ENCODE measurements around the gene COA7. TPM values are rescaled to one million over a fixed set of nuclear protein-coding genes. Genes with fewer than 3 reads are reported as not detected.

Gene COA7
- total RNA-seq, 2 donors from 2014 or later, result 14.8 to 23.8 TPM

DNA sequence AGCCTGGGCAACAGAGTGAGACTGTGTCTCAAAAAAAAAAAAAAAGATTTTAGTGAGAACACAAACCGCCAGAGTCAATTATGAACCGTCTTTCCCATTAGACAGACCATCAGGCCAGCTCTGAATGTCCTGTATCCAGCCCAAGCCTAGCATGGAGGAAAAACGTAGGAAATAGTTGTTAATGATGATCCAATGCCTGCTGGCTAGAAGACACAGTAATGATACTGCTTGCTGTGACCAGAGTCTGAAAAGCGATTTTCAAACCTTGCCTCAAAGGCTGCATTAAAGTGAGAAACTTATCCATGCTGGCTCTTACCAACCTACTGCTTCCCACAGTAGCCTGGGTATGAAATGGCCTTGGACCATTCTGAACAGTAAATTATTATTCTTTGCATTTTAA is 17.0 kb downstream of the COA7 start:
- Histone ChIP-seq H3K36me3 (no peaks in the 10 kb centered on the region), H3K9ac (ENCODE audit: low read depth in 2 of 2, low read length in 2 of 2) (no peak overlapping the region), H3K27me3 (no peaks in the 10 kb centered on the region), H3K4me1 (no peaks in the 10 kb centered on the region), H3K27ac (no peak overlapping the region), H3K4me3 (no peak overlapping the region), H3K9me3 (no peaks in the 10 kb centered on the region)
- intact Hi-C loops (cut with DNase I), result no loop called here
- no peak for TF ChIP-seq CTCF (IDR thresholded peaks at IDR 0.05)
- DNase-seq, result no peak

DNA sequence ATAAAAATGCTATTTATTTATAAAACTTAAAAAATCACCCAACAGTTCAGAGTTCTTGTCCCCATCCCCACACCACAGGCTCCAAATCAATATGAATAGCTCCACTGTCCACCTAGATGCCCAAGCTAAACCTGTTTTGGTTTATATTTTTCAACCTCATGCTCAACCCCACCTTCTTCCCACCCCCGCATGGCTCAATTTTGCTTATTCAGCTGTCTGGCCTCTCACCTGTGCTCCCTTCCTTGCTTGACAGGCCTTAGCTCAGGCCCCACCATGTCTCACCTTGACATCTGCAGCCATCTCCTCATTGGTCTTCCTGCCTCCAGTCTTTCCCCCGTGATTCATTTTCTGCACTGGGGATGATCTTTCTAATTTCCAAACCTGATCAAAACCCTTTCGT is 17.8 kb downstream of the COA7 start:
- intact Hi-C loops (cut with DNase I), result no loop called here

GRCh38 chr1:52679498-52679897 is 18.6 kb downstream of the COA7 start:
- DNase-seq, result no peak
- Histone ChIP-seq H3K27me3 (no peaks in the 10 kb centered on the region), H3K27ac (no peak overlapping the region), H3K36me3 (no peaks in the 10 kb centered on the region), H3K4me3 (no peak overlapping the region), H3K9me3 (no peaks in the 10 kb centered on the region), H3K4me1 (no peaks in the 10 kb centered on the region), H3K9ac (ENCODE audit: low read depth in 2 of 2, low read length in 2 of 2) (no peak overlapping the region)
- intact Hi-C loops (cut with DNase I), result no loop called here
- no peak for TF ChIP-seq CTCF (IDR thresholded peaks at IDR 0.05)

More for the DNA sequence above, 17.8 kb downstream of the COA7 start:
- Histone ChIP-seq H3K4me1 (no peaks in the 10 kb centered on the region), H3K9me3 (no peaks in the 10 kb centered on the region), H3K36me3 (no peaks in the 10 kb centered on the region), H3K9ac (ENCODE audit: low read depth in 2 of 2, low read length in 2 of 2) (no peak overlapping the region), H3K27ac (no peak overlapping the region), H3K4me3 (no peak overlapping the region), H3K27me3 (no peaks in the 10 kb centered on the region)
- DNase-seq, result no peak
- TF ChIP-seq CTCF (IDR thresholded peaks at IDR 0.05), result no peak

GRCh38 chr1:52679048-52679447 is 19.1 kb downstream of the COA7 start:
- H3K4me3 ChIP-seq, result no peak overlapping the region
- no peaks in the 10 kb centered on the region for H3K36me3 ChIP-seq
- intact Hi-C loops (cut with DNase I), result no loop called here
- H3K27me3 ChIP-seq, result no peaks in the 10 kb centered on the region
- no peak for DNase-seq
- TF ChIP-seq CTCF (IDR thresholded peaks at IDR 0.05), result no peak
- no peaks in the 10 kb centered on the region for H3K9me3 ChIP-seq
- H3K27ac ChIP-seq, result no peak overlapping the region
- no peak overlapping the region for H3K9ac ChIP-seq (ENCODE audit: low read depth in 2 of 2, low read length in 2 of 2)
- H3K4me1 ChIP-seq, result no peaks in the 10 kb centered on the region

GRCh38 chr1:52677076-52677806 is 20.9 kb downstream of the COA7 start:
- H3K4me3 ChIP-seq, result no peak overlapping the region
- H3K36me3 ChIP-seq, result no peaks in the 10 kb centered on the region
- TF ChIP-seq CTCF (IDR thresholded peaks at IDR 0.05), result no peak
- peak; percentile 21 for DNase-seq
- no peaks in the 10 kb centered on the region for H3K9me3 ChIP-seq
- H3K9ac ChIP-seq (ENCODE audit: low read depth in 2 of 2, low read length in 2 of 2), result no peak overlapping the region
- intact Hi-C loops (cut with DNase I), result no loop called here
- H3K4me1 ChIP-seq, result no peaks in the 10 kb centered on the region
- H3K27ac ChIP-seq, result no peak overlapping the region
- H3K27me3 ChIP-seq, result no peaks in the 10 kb centered on the region

Data from colonic mucosa (tissue), 4 donors.